CD4-positive, alpha-beta T cell treated with Interleukin-4 for 1 hour (primary cell): ENCODE measurements around the gene MFSD6.
"Not testable (repeated sequence)": the region's sequence is repeated elsewhere in the genome, so short reads cannot be mapped to it uniquely, and the experiment has no call there.

Source experiments
- DNase-seq, 2 donors: peaks; one replicate each; pipeline ENCODE4 v3.0.0-alpha.2; 2020 to 2022

Gene MFSD6

DNA sequence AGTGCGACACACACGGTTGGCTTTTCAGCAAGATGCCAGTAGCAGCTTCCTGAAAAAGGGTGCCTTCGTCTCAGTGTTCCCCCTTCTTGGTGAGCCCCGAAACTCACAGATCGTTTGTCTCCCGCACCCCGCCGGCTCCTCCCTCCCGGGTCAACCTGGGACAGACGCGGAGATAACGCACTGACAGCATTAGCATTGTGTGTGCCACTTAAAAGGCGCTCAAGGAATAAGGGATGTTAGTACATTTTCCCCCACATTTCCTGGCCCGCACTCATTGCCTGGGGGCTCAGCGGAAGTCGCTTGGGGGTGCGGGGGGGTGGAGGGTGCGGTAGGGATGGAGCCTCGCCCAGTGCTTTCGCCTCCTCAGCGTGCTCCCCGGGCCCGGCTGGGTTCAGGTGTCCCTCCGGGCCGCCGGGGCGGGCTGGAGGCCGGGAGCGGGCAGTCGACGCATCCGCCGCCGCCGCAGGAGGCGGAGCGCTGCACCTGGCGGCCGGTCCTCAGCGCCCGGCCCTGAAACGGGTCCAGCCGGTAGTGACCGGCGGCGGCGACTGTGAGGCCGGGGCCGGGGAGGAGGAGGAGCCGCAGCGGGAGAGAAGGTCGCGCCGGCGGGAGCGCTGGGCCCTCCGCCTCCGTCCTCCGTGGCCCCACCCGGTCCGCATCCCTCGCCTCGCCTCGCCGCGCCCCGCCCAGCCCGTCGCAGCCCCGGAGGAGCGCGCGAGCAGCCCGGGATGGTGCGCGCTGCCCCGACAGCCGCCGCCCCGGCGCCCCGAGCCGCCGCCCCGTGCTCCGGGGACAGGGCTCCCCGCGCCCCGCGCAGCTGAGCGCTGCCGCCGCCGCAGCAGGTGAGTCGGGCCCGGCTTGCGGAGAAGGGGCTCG is at the start of gene MFSD6:
TSS of gene MFSD6 (plus strand) at position 694 of the 876 bp plus-strand sequence. CDS start 27,675 bp downstream, outside the sequence.
- DNase-seq: peak; percentile 40 to 53

DNA sequence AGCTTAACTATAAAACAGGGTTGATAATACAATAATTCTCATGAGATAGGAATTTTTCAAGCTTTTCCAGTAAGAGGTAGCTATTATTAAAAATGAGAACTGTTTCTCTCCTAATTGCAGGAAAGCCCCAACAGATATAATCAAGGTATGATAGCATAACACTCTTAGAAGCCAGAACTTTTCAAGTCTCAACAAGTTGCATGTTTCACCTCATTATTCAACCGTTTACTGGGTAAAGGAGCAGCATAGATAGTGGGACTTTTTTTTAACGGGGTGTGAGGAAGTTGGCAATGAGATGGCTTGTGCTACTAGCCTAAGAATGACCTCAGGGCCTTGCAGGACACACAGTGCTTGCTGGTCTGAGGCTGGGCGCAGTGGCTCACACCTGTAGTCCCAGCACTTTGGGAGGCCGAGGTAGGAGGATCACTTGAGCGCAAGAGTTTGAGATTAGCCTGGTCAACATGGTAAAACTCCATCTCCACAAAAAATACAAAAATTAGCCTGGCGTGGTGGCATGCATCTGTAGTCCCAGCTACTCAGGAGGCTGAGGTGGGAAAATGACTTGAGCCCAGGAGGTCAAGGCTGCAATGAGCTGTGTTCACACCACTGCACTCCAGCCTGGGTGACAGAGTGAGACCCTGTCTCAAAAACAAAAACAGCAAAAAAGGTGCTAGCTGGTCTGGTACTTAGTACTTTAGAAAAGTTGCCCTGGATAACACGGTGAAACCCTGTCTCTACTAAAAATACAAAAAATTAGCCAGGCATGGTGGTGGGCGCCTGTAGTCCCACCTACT is 49.3 kb upstream of the MFSD6 start:
- DNase-seq: not testable (repeated sequence)

DNA sequence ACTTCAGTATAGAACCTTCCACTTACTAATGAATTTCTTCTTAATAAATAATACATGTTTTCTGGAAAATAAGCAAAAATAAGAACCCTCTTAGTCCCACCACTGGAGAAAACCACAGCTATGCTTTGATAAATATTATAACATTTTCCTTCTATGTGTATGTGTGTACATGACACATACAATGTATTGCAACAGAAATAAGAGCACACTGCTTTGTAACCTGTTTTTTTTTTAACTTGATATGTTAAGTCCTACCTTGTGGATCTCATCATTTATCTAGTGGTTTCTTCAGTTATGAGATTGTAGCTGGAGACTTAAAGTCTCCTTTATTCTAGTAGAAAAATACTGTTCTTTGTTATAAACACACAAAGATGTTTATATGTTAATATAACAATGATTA is 47.6 kb upstream of the MFSD6 start:
- DNase-seq: no peak

DNA sequence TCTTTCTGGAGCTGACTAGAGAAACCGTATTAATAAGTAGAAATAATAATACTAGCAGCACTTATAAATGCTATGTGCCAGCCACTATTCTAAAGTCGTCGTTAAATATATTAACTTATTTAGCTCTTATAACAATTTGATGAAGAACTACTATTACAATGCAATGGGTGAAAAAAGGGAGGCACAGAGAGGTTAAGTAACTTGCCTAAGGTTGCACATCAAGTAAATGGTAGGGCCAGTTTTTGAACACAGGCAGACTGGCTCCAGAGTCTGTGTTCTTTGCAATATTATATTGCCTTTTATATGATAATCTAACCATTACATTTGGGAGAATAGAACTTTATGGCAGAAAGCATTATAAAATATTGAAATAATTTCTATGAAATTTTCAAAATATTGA is 47.2 kb upstream of the MFSD6 start:
- DNase-seq: no peak

DNA sequence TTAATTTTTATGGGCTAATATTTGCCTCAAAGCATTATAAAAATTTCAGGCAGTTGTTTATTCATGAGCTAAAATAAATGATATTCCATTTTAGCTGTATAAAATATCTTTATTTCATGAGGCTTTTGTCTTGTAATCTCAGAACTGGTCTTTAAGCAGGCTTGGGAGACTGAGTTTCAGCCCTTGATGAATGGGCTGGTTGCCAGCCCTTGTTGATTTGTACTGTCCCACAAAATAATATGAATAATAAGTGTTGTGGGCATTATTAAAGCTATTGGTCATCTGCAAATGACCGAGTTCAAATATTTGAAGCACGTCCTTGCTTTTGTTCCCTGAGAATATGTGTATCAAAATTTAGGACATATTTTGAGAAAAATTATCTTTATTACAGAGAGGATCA is 46.6 kb upstream of the MFSD6 start:
- DNase-seq: no peak

DNA sequence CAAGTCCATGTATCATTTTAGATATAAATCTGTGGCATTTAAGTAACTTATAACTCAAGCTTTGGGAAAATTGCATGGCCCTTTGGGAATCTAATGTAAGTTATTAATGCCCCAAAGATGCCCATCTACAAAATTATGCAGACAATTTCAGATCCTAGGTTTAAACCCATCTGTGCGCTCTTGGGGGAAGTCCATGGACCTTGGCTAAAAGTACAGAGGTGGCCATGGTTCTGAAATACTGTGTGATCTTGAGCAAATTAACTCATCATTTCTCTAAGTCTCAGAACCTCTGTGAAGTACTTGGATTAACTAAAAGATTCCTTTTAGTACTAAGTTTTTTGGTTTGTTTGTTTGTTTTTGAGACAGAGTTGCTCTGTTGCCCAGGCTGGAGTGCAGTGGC is 45.3 kb upstream of the MFSD6 start:
- no peak for DNase-seq

DNA sequence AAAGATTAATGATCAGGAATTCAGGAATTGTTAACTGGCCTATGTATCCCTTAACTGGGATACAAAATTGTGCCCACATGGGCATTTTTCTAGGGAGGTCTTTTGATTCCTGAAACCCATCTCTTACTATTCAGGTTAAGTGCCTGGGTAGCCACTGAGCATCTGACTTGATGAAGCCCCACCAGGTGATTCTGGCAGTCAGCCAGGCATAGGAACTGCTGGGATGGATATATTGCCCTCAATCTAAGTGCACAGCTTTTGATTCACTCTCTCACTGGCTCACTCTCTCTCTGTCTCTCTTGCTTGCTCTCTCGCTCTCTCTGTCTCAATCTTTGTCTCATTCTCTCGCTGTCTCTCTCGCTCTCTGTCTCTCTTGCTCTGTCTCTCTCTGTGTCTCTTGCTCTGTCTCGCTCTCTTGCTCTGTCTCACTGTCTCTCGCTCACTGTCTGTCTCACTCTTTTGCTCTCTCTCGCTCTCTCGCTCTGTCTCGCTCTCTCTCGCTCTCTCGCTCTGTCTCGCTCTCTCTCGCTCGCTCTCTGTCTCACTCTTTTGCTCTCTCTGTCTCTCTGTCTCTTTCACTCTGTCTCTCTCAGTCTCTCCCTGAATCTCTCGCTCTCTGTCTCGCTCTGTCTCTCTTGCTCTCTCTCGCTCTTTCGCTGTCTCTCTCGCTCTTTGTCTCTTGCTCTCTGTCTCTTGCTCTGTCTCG is 42.5 kb upstream of the MFSD6 start:
- DNase-seq: no peak

DNA sequence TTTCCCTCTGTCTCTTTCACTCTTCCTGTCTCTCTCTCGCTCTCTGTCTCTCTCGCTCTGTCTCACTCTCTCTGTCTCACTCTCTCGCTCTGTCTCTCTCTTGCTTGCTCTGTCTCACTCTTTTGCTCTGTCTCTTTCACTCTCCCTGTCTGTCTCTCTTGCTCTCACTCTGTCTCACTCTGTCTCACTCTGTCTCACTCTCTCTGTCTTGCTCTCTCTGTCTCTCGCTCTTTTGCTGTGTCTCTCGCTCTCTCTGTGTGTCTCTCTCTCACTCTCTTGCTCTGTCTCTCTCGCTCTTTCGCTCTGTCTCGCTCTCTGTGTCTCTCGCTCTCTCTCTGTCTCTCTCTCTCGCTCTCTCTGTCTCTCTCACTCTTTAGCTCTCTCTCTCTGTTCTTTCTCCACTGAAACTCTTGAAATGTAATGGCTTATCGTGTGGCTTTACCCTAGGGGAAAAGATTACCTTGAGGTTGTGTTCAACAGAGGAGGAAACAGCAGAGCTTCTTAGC is 41.9 kb upstream of the MFSD6 start:
- DNase-seq: no peak

DNA sequence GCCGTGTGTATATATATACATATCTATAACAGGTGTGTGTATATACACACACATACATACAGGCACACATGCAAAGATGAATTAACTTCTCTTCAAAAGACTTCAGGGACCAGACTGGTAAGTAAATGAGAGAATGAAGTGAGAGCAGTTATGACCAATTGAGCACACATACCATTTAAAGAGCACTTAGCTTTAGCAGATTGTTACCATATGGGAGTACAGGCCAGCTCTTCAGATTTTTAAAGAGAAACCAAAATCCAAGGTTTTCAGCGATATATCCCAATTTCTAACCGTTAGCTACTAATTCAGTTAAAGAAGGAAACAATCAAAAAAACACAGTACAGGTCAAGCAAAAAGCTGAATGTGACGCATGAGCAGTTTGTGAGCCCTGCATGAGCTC is 41.1 kb upstream of the MFSD6 start:
- DNase-seq: no peak

DNA sequence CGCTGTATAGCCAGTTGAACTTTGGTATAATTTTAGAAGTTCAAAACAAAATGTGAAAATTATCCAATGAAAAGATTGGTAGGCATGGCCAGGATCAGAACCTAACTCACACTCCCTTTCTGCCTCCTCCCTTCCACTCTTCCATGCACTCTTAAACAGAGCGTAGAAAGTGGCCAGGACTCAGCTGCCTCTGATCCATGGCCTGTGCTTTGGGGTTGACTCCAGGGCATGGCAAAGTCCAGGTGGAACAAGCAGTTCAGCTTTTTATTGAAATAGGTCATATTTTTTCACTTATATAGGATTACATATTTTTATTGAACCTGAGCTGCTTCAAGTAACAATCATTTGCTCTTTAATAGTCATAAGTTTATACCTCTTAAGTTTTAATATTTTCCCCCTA is 38.5 kb upstream of the MFSD6 start:
- no peak for DNase-seq

DNA sequence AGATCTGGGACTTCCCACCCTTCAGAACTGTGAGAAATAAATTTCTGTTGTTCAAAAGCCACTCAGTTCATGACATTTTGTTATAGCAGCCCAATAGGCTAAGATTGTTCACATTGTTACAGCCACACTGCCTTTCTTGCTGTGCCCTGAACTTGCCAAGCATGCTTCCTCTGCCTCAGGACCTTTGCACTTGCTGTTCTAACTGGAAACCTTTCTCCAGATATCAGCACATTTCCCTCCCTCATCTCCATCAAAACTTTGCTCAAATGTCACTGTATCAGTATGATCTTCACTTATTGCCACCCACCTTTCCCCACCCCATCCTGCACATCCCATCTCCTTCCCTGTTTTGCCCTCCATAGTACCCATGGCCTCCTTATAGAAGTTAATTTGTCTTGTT is 32.1 kb upstream of the MFSD6 start:
- DNase-seq: no peak

DNA sequence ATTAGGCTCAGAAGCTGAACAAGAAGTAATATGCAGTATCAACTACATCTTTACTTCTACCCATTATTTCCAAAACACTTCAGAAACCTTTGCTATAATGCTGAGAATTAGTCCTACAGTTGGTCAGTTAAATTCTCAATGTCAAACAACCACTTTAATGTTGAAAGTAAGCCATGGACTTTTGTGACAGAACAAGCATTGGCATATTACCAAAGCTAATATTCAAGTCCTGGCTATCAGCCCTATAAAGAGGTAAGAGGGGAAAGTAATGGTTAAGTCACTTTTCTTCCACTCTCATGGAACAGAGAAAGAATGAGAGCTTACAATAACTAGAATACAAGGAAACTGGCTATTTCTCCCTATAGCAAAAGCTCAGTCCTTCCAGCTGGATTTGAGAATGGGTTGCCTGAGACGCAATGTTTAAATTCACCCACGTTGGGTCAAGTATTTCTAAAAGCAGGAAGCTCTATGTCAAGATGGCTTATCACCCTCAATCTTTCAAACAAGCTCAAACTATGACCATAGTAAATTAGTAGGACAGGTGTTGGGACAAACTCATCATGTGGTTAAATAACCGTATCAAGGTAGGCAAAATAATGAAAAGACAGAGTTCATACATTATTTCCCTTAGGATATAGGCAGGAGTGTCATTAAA is 31.4 kb upstream of the MFSD6 start:
- DNase-seq: no peak

DNA sequence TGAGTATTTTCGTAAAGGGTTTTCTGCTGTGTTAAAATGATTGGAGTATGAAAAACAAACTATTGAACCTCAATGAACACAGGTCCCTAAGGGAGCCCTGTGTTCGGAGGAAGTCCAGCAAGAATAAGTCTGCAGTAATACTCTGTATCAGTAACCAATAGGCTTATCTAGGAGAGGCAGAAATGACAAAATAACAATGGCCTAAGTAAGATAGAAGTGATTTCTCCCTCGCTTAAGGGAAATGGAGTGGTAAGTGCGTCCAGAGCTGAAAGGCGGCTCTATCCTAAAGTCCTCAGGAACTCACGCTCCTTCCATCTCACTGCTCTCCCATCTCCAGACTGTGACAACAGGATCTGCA is 29.3 kb upstream of the MFSD6 start:
- DNase-seq: no peak

DNA sequence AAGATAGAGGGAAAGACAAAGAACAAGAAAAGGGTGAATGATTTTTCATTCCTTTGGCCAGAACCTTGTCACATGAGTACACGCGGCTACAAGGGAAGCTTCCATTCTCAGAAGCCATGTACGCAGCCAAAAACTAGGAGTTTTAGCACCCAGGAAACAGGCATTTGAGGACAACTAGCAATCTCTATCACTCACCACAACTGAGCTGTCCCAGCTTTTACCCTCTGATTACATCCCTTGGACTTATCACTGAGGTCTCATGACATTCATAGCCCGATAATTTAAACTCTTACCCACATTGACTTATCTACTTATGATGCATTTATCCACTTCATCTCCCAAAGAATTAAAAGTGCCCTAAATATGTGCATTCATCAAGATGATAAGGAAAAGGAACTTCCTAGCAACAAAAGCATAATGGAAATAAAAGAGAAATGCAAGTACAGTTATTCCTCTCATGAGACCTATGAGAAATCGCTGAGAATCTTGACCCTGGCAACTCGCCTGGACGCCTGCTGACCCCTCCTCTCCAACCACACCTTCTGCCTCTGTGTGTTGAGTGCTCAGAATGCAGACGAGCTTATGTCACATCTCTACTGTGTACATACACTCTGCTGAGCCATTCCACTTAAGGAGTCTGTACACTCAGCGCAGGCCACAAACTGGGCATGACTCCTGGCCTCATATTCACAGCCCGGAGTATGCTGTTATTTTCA is 28.7 kb upstream of the MFSD6 start:
- DNase-seq: no peak

DNA sequence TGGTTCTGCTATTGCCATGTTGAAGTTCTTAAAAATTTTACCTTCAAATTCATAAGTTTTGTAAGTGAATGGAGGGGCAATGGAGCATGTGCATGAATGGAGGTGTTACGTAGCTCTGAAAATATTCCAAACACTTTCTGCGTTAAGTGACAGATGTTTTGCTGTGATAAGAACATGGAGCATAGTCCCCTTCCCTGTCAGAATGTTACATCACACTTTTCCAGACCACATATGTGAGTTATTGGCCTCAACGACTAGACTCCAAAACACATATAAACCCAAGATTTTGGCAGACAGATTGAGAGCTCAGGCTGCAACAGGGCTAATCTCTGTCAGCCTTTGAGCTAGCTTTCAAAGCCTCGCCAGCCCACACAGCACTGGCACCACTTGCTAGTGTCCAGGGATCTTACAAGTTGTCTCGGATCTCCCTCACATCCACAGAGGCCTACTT is 27.2 kb upstream of the MFSD6 start:
- no peak for DNase-seq

DNA sequence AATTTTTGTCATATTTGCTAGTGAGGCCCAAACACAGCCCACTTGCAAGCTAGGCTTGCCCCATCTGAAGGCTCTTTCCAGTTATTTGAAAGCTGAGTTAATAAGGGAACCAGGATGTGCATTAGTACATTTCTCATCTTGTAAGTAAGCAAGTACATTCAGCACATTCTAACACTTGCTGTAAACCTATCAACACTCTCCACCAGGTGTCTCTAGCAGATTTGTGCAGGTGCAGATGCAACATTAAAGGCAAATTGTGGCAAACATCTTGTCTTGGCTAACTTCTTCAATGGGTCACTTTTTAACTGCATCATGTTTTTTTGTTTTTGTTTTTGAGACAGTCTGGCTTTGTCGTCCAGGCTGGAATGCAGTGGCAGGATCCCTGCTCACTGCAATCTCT is 25.3 kb upstream of the MFSD6 start:
- DNase-seq: peak; percentile 28 to 77

DNA sequence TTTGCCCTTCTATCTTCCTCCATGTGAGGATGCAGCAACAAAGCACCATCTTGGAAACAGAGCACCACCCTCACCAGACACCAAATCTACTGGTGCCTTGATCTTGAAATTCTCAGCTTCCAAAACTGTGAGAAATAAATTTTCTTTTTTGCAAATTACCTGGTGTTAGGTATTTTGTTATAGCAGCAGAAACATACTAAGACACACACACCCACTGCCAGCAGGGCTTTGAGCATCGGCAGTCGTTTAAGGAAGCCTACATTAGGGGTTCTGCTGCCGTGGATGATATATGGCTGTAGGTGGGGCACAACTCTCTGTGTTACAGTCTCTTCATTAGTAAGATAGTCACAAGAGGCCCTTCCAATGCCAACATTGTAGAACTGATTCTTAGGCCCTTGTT is 20.7 kb upstream of the MFSD6 start:
- no peak for DNase-seq

DNA sequence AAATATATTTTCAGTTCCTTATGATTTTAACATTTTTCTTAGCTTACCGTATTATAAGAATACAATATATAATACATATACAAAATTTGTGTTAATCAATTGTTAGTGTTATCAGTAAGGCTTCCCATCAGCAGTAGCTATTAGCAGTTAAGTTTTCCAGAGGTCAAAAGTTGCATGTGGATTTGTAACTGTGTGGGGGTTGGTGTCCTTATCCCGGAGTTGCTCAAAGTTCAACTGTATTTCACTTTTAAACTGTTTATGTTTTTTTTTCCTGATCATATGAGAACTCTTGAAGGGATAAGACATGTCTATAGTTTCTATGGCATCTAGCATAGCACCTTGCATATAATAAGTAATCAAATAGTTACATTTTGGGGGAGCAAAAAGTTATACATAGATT is 11.9 kb upstream of the MFSD6 start:
- DNase-seq: no peak

DNA sequence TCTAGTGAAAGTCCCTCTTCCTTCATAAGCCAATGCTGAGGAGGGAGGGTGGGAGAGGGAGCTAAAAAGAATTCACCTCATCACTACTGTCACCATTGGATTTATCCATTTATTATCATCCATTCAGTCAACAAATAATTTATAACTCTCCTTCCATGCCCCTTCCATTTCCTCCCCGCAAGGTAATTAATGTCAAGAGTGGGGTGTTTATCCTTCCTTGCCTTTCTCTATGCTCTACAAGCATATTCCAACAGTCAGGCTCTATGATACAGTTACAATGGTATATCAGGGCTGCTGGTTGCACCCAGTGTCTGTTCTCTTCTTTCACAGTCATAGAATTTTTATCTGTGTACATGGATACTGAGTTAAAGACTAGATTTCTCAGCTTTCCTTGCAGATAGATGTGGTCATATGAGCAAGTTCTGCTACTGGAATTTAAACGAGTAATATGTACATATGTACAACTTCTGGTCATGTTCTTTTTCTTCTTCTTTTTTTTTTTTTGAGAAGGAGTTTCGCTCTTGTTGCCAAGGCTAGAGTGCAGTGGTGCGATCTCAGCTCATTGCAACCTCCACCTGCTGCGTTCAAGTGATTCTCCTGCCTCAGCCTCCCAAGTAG is 5.1 kb upstream of the MFSD6 start:
- no peak for DNase-seq

DNA sequence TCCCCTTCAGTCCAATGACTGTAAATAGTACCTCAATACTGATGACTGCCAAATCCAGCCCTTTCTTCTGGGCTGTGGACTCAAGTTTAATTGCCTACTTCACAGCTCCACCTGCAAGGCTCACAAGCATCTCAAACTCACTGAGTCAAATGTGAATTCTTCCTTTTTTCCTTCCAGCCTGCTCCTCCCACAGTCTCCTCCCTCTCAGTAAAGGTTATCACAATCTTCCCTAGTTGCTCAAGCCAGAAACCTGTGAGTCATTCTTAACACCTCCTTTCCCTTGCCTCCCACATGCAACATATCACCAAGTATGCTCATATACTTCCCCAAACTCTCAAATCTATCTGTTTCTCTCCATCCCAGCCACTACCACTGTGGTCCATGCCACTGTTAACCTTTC is 3.7 kb upstream of the MFSD6 start:
- no peak for DNase-seq

DNA sequence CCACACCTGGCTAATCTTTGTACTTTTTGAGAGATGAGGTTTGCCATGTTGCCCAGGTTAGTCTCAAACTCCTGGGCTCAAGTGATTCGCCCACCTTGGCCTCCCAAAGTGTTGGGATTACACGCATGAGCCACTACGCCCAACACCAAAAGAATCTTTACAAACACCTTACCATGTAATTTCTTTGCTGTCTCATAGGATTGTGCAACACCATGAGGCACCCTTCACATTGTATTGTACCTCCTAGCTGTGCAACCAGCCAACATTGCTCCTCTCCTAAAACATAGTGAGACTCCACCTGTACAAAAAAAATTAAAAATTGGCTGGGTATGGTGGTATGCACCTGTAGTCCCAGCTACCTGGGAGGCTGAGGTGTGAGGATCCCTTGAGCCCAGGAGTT is 3.1 kb upstream of the MFSD6 start:
- no peak for DNase-seq

DNA sequence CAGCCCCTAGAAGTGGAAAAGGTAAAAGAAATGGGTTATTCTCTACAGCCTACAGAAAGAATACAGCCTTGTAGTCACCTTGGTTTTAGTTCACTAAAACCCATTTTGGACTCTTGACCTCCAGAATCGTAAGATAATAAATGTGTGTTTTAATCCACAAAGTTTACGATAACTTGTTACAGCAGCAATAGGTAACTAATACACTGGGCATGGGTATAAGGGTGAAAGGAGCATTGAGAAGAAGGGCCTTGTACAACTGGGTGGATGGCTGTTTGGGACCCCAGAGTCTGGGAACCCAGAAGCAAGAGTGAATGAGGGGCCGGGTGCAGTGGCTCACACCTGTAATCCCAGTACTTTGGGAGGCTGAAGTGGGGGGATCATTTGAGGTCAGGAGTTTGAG is 2.2 kb upstream of the MFSD6 start:
- DNase-seq: no peak
